IPS-20b (cell line): Measurements from ENCODE around the gene LGI4.

Experiments
- H3K27ac ChIP-seq: one replicate; pipeline ENCODE4 v1.5.1; 2013; ENCODE audit warnings: low read length
- H3K27me3 ChIP-seq: 2 replicates; pipeline ENCODE4 v1.6.1; 2013; ENCODE audit warnings: mild to moderate bottlenecking, low read length, inconsistent platforms; ENCODE audit not compliant: insufficient read depth
- H3K36me3 ChIP-seq: 2 replicates; pipeline ENCODE4 v1.6.1; 2013; ENCODE audit warnings: low read depth, mild to moderate bottlenecking, inconsistent platforms, low read length, moderate library complexity; ENCODE audit not compliant: insufficient read depth
- H3K4me1 ChIP-seq: 2 replicates; pipeline ENCODE4 v1.6.1; 2013; ENCODE audit warnings: mild to moderate bottlenecking, control low read depth, inconsistent platforms, low read length, moderate library complexity; ENCODE audit not compliant: insufficient read depth
- H3K4me3 ChIP-seq: 2 replicates; pipeline ENCODE4 v1.5.1; 2013; ENCODE audit warnings: mild to moderate bottlenecking, low read length, inconsistent platforms
- H3K9ac ChIP-seq: 2 replicates; pipeline ENCODE4 v1.6.1; 2013; ENCODE audit warnings: low read depth, mild to moderate bottlenecking, inconsistent platforms, low read length, moderate library complexity
- H3K9me3 ChIP-seq: 2 replicates; pipeline ENCODE4 v1.6.1; 2013; ENCODE audit warnings: mild to moderate bottlenecking, low read depth, low read length, inconsistent platforms; ENCODE audit not compliant: insufficient read depth

LGI4 gene

DNA sequence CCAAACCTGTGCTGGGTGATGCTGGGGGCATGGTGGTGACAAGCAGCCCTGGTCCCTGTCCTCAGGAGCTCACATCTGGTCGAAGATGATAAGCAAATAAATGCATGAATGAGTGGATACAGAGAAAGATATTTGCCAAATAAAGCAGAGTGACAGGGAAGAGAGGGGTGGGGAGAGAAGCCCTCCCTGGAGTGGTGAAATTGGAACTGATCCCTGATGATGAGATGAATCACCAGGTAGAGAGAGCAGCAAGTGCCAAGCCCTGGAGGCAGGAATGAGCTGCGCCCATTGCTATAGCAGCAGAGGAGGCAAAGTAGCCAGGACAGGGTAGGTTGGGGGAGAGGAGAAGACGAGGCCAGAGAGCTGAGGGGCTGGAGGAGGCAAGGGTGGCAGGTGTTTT lies 33.3 kb upstream of the LGI4 start:
- Histone ChIP-seq H3K9ac (no peak overlapping the region), H3K27ac (no peak overlapping the region), H3K27me3 (no peaks in the 10 kb centered on the region), H3K4me3 (no peak overlapping the region), H3K4me1 (no peaks in the 10 kb centered on the region), H3K9me3 (peaks cover 9% of the 10 kb centered on the region; the same call in 1 of the 2 replicates), H3K36me3 (peaks cover 62% of the 10 kb centered on the region)

DNA sequence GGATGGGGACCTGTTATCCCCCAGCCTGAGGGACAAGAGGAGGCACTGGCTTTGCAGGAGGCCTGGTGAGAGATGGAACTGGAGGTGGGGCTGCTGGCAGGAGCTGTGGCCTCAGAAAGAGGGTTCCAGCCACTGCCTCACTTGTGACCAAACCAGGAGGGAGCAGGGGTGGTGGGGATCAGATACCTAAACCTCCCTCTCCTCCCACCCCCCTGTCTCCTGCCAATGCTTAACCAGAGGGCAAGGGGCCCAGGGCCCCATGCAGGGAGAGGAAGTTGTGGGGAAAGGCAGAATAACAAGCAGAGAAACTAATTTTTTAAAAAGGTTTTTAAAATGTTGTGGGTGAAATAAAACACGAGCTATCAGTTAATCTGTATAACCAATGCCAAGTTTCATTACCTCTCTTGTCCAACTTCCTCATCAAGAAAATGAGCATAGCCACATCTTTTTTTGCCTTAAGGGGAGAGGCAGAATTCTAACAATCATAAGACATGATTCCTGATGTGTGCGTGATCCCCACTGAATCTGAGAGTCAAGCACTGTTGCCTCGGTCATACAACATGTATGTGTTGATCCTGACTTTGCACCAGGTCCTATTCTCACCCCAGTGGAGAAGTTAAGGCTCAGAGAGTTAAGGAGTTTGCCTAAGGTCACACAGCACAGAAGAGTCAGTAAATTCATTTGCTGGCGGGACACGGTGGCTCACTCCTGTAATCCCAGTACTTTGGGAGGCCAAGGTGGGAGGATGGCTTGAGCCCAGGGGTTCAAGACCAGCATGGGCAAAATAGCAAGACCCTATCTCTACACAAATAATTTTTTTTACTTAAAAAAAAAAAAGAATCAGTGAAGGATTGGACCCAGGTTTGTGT lies 32.6 kb upstream of the LGI4 start:
- Histone ChIP-seq H3K36me3 (peaks cover 69% of the 10 kb centered on the region), H3K27me3 (no peaks in the 10 kb centered on the region), H3K9me3 (peaks cover 9% of the 10 kb centered on the region; the same call in 1 of the 2 replicates), H3K27ac (no peak overlapping the region), H3K4me1 (no peaks in the 10 kb centered on the region), H3K9ac (no peak overlapping the region), H3K4me3 (no peak overlapping the region)

DNA sequence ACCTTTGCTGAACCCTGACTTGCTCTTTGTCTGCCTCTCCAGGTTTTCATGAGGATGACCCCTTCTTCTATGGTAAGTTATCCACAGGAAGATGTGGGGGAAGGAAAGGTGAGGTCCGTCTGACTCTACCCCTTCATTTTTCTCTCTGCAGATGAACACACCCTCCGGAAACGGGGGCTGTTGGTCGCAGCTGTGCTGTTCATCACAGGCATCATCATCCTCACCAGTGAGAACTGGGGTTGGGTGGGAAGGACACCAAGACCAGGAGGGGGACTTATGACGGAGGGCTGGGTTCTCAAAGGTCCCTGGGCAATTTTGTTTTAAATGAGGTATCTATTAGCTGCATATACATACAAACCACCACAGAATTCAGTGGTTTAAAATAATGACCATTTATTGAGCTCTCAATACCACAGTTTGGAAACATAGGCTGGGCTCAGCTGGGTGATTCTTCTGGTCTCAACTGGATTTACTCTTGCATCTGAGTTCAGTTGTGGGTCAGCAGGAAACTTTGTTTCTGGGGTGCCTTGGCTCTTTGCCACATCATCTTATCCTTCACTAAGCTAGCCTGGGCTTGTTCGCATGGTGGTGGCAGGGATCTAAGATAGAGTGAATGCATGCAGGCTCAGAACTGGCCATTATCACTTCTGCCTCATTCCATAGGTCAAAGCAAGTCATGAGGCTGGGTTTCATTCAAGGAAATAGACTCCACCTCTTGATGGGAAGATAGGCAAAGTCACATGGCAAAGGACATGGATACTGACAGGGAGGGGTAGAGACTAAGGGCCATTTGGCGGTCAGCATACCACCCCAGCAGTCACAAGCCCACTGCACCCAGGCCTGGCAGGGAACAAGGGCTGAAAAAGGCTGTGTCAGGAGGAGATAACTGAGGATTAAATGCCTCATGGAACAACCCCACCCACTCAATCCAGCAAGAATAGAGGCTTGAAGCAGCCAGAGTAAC lies 31.5 kb upstream of the LGI4 start:
- Histone ChIP-seq H3K36me3 (peaks cover 80% of the 10 kb centered on the region), H3K9ac (no peak overlapping the region), H3K4me1 (no peaks in the 10 kb centered on the region), H3K27me3 (no peaks in the 10 kb centered on the region), H3K27ac (no peak overlapping the region), H3K4me3 (no peak overlapping the region), H3K9me3 (peaks cover 10% of the 10 kb centered on the region; the same call in 1 of the 2 replicates)

DNA sequence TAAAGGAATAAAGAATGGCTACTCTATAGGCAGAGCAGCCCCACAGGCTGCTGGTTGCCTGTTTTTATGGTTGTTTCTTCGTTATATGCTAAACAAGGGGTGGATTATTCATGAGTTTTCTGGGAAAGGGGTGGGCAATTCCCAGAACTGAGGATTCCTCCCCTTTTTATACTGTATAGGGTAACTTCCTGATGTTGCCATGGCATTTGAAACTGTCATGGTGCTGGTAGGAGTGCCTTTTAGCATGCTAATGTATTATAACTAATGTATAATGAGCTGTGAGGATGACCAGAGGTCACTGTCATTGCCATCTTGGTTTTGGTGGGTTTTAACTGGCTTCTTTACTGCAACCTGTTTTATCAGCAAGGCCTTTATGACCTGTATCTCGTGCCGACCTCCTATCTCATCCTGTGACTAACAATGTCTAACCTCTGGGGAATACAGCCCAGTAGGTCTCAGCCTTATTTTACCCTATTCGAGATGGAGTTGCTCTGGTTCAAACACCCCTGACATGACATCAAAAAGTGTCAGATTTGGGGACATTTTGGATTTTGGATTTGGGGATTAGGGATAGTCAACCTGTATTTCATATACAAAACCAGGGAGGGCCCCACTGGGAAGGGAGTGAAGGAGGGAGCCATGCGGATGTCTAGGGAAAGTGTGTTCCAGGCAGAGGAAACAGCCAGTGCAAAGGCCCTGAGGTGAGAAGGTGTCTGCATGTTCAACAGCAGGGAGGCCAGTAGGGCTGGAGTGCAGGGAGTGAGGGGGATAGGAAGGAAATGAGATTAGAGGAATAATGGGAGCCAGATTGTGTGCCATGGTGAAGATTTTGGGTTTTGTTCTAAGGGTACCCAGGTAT lies 30.6 kb upstream of the LGI4 start:
- H3K4me3 ChIP-seq: no peak overlapping the region
- H3K27ac ChIP-seq: no peak overlapping the region
- no peak overlapping the region for H3K9ac ChIP-seq
- peaks cover 15% of the 10 kb centered on the region; the same call in 1 of the 2 replicates for H3K9me3 ChIP-seq
- H3K27me3 ChIP-seq: no peaks in the 10 kb centered on the region
- H3K4me1 ChIP-seq: no peaks in the 10 kb centered on the region
- H3K36me3 ChIP-seq: peaks cover 87% of the 10 kb centered on the region

DNA sequence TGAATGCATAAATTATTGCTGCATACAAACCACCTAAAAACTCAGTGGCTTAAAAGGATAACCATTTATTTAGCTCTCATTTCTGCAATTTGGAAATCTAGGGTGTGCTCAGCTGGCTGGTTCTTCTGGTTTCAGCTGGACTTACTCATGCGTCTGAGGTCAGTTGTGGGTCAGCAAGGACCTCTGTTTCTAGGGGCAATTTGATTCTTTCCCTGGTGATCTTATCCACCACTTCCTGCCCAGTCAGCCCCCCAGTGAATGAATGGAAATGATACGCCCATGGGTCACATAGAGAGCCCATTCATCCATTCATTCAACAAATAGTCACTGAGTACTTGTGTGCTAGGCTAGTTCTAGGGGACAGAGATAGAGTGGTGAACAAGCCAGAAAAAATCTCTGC lies 29.6 kb upstream of the LGI4 start:
- H3K4me3 ChIP-seq: no peak overlapping the region
- no peaks in the 10 kb centered on the region for H3K4me1 ChIP-seq
- peaks cover 15% of the 10 kb centered on the region; the same call in 1 of the 2 replicates for H3K9me3 ChIP-seq
- H3K27ac ChIP-seq: no peak overlapping the region
- H3K36me3 ChIP-seq: peaks cover 83% of the 10 kb centered on the region
- no peak overlapping the region for H3K9ac ChIP-seq
- no peaks in the 10 kb centered on the region for H3K27me3 ChIP-seq

DNA sequence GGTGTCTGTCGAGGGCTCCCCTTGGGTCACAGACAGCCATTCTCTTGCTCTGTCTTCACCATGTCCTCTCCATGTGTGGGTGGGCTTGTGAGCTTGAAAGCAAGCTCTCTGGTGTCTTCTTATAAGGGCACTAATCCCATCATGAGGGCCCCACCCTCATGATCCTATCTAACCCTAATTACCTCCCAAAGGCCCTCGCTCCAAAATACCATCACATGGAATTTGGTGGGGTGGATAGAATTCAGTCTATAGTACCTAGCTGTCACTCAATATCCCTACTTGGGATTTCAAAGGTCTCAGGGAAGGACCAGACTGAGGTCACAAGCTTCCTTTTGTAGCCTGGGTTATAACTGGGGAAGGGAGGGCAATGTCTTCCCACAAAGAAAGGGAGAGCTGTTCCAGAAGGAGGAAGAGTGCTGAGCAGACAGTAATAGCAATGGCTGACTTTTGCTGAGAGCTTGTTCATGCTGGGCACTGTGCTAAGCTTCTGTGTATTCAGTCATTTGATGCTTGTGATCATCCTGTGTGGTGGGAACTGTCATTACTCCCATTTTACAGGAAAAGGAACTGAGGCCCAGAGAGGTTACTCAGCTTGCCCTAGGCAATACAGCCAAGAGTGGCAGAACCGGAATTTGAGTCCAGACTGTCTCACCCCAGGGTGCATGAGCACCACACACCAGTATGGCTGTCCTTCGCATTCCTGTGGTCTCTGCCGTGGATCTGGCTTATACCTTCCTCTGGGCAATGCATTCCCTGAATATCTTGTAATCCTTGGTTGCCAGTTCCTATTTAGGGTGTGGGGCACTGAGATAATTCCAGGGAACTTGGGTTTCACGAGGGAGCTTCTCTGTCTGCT lies 27.8 kb upstream of the LGI4 start:
- H3K36me3 ChIP-seq: peaks cover 95% of the 10 kb centered on the region
- no peak overlapping the region for H3K27ac ChIP-seq
- peaks cover 15% of the 10 kb centered on the region; the same call in 1 of the 2 replicates for H3K9me3 ChIP-seq
- H3K4me1 ChIP-seq: no peaks in the 10 kb centered on the region
- no peak overlapping the region for H3K4me3 ChIP-seq
- no peak overlapping the region for H3K9ac ChIP-seq
- H3K27me3 ChIP-seq: no peaks in the 10 kb centered on the region

DNA sequence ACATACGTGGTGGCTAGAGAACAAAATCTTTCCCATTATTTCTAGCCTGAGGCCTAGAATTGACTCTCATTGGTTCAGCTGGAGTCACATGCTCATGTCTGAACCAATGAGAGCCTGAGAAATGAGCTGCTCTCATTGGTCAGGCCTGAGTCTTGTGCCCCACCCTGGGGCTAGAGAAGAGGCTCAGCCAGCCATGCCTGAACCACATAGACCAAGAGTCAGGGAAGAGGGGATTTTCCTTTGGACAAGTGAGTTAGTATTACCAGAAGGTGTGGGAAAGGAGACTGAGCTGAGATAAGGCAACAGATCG lies 26.5 kb upstream of the LGI4 start:
- Histone ChIP-seq H3K4me1 (no peaks in the 10 kb centered on the region), H3K36me3 (peaks cover 92% of the 10 kb centered on the region)

DNA sequence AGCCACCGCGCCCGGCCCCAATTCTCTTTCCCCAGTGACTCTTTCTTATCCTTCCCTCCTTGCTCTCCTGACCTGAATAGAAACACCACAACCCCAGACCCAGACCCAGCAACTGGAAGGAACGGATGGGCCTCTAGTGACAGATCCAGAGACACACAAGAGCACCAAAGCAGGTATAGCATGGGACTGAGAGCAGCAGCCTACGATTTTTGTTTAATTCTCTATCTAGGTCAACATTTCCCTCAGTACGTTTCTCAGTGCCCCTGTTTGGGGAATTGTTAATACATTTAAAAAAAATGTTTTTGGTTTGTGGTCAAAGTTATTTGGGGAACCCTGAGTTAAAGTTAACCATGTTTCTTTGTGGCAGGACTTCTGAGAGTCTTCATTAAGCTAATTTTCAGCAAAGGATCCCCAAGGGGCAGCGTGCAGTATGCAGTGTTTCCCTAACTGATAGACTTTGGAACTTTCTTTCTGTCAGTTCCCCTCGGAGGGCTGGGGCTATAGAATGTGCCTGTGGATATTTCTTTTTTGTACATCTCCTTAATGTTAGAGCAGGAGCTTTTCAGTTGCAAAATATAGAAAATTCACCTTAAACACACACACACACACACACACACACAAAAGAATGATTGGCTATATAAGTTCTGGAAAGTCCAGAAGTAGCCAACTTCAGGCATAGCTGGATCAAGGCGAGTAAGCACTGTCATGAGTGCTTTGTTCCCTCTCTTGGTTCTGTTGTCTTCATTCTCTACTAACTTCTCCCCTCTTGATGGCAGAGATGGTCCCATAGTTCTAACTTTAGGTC lies 26.0 kb upstream of the LGI4 start:
- Histone ChIP-seq H3K27ac (no peak overlapping the region), H3K9me3 (peaks cover 7% of the 10 kb centered on the region; the same call in 1 of the 2 replicates), H3K4me1 (peaks cover 1% of the 10 kb centered on the region; the same call in 1 of the 2 replicates), H3K9ac (no peak overlapping the region), H3K4me3 (no peak overlapping the region), H3K36me3 (peaks cover 86% of the 10 kb centered on the region), H3K27me3 (peaks cover 2% of the 10 kb centered on the region; the same call in 1 of the 2 replicates)

More for the DNA sequence above, 26.5 kb upstream of the LGI4 start:
- H3K27me3 ChIP-seq: no peaks in the 10 kb centered on the region
- H3K27ac ChIP-seq: no peak overlapping the region
- peaks cover 12% of the 10 kb centered on the region; the same call in 1 of the 2 replicates for H3K9me3 ChIP-seq
- H3K9ac ChIP-seq: no peak overlapping the region
- H3K4me3 ChIP-seq: no peak overlapping the region

DNA sequence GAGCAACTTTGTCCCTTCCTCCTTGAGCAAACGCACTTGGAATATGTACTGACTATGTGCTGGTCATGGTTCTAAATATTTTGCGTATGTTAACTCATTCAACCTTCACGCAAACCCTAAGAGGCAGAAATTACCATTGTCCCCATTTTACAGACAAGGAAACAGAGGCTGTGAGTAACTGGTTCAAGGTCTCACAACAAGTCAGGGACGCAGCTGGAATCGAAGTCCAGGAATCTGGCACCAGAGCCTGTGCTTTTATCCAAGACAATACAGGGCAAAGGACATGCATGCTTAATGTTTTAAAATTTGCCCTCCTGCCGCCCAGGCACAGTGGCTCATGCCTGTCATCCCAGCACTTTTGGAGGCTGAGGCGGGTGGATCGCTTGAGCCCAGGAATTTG lies 24.7 kb upstream of the LGI4 start:
- Histone ChIP-seq H3K9ac (no peak overlapping the region), H3K4me1 (peaks cover 4% of the 10 kb centered on the region; the same call in 1 of the 2 replicates), H3K9me3 (peaks cover 6% of the 10 kb centered on the region; the same call in 1 of the 2 replicates), H3K36me3 (peaks cover 74% of the 10 kb centered on the region), H3K27ac (no peak overlapping the region), H3K4me3 (no peak overlapping the region), H3K27me3 (peaks cover 14% of the 10 kb centered on the region; the same call in 1 of the 2 replicates)

DNA sequence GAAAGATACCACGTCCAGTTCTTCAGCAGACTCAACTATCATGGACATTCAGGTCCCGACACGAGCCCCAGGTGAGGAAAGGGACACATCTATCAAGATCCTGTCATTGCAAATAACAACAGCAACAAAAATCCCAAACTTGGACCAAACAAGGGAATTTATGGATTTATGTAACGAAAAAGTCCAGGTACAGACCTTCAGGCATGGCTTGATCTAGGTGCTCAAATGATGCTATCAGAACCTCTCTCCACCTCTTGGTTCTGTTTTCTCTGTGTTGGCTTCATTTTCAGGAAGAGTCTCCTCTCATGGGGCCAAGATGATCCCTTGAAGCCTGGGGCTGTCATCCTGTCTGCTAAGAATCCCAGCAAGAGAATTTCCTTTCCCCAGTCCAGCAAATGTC lies 22.6 kb upstream of the LGI4 start:
- no peak overlapping the region for H3K27ac ChIP-seq
- peaks cover 7% of the 10 kb centered on the region; the same call in 1 of the 2 replicates for H3K4me1 ChIP-seq
- H3K36me3 ChIP-seq: peaks cover 53% of the 10 kb centered on the region
- peaks cover 6% of the 10 kb centered on the region; the same call in 1 of the 2 replicates for H3K9me3 ChIP-seq
- no peak overlapping the region for H3K4me3 ChIP-seq
- H3K27me3 ChIP-seq: peaks cover 31% of the 10 kb centered on the region
- H3K9ac ChIP-seq: no peak overlapping the region
